Measurements from ENCODE around the gene CDHR3. TPM values are rescaled to one million over a fixed set of nuclear protein-coding genes. Genes with fewer than 3 reads are reported as not detected.

Gene CDHR3, protein sequence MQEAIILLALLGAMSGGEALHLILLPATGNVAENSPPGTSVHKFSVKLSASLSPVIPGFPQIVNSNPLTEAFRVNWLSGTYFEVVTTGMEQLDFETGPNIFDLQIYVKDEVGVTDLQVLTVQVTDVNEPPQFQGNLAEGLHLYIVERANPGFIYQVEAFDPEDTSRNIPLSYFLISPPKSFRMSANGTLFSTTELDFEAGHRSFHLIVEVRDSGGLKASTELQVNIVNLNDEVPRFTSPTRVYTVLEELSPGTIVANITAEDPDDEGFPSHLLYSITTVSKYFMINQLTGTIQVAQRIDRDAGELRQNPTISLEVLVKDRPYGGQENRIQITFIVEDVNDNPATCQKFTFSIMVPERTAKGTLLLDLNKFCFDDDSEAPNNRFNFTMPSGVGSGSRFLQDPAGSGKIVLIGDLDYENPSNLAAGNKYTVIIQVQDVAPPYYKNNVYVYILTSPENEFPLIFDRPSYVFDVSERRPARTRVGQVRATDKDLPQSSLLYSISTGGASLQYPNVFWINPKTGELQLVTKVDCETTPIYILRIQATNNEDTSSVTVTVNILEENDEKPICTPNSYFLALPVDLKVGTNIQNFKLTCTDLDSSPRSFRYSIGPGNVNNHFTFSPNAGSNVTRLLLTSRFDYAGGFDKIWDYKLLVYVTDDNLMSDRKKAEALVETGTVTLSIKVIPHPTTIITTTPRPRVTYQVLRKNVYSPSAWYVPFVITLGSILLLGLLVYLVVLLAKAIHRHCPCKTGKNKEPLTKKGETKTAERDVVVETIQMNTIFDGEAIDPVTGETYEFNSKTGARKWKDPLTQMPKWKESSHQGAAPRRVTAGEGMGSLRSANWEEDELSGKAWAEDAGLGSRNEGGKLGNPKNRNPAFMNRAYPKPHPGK
- 2.9 TPM for polyA plus RNA-seq (2013, experiment 1 of 2)
- 2.3 TPM for polyA plus RNA-seq (2013, experiment 2 of 2)

DNA sequence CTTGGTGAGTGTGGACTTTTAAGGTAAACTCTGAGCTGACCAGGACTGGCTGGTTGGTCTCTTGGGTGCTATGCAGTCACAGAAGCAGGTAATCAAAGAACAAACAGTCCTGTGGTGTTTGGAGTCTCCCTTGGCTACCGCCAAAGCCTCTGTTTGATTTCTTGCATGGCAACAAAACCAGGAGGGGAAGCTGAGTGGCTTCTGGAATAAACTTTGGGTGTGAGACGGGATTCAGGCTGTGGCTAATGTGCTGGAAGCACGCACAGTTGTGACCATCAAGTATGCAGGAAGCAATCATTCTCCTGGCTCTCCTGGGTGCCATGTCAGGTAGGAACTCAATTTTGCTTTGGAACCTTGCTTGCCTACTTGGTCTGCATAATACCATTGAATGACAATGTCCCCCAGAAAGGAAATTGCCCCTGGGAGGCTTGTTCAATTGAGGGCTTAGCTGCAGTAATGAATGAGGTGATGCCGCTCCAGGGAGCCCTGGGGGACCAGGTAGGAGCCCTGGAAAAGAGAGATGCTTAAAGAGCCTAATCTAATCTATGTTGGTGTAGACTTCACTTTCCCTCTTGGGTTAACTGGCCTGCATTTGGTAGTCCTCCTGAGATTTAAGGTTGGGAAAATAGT is at the start of gene CDHR3:
CDHR3 (plus strand) TSS at position 227 of the 630 bp plus-strand sequence; CDS start at position 282, 55 bp downstream.
- H3K9me3 ChIP-seq (ENCODE audit: control insufficient read depth, low read length): no peaks in the 10 kb centered on the region
- no peak within 1 kb of the TSS for H3K27ac ChIP-seq (ENCODE audit: low read depth, low read length, severe bottlenecking)
- no peaks in the 10 kb centered on the region for H3K4me1 ChIP-seq (ENCODE audit: control insufficient read depth, insufficient read depth, low read length, poor library complexity, severe bottlenecking)
- H3K4me3 ChIP-seq (ENCODE audit: extremely low read depth, insufficient read depth, low read length, poor library complexity, severe bottlenecking): no peak within 1 kb of the TSS
- no peaks in the 10 kb centered on the region for H3K36me3 ChIP-seq (ENCODE audit: control insufficient read depth, insufficient read depth, low read length)
- WGBS, 2 experiments (ENCODE audit: insufficient coverage in 2 of 2): 46 to 75% methylated on average over 2 to 4 of the region's 4 CpGs

DNA sequence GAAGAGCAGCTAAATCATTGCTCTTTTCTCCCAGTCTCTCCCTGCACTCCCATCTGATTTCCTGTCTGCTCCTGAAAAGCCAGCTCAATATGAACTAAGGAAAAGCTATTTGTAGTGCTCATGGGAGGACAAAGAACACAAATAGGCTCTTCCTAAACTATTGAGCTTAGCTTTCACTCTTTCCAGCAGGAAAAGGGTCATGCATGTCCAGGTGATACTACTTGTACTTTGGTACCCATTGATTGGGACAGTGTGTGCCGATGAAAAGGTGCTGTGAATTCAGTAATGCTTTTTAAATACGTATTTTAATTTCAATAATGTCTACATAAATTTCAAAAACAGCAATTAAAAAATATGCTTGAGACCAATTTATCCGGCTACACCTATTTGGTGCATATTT is 49.1 kb upstream of the CDHR3 start:
- peaks cover 6% of the 10 kb centered on the region for H3K36me3 ChIP-seq (ENCODE audit: control insufficient read depth, insufficient read depth, low read length)
- H3K4me3 ChIP-seq (ENCODE audit: extremely low read depth, insufficient read depth, low read length, poor library complexity, severe bottlenecking): no peak overlapping the region
- no peaks in the 10 kb centered on the region for H3K4me1 ChIP-seq (ENCODE audit: control insufficient read depth, insufficient read depth, low read length, poor library complexity, severe bottlenecking)
- peaks cover 5% of the 10 kb centered on the region for H3K9me3 ChIP-seq (ENCODE audit: control insufficient read depth, low read length)
- 100% methylated on average over 1 of the region's 3 CpGs; no CpG with 5 or more reads in 1 of the 2 experiments for WGBS, 2 experiments (ENCODE audit: insufficient coverage in 2 of 2)
- H3K27ac ChIP-seq (ENCODE audit: low read depth, low read length, severe bottlenecking): no peak overlapping the region

DNA sequence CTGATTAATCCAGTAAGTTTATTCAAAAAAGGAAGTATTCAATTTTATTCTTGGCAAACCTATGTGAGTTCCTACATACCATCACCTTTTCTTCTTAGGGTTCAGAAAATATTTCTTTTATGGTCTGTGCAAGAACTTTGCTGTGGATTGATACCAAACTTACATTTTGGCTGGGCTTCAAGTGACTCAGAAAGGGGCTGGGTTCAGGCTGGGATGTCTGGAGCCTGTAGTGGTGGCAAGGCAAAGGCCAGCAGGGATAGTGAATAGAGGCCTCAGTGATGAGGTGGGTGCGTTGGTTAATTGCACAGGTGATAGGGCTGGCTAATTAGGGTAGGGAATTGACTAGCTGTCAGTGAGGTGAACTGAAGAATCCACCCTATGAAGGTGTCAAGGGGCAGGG is 46.5 kb upstream of the CDHR3 start:
- Histone ChIP-seq H3K4me1 (ENCODE audit: control insufficient read depth, insufficient read depth, low read length, poor library complexity, severe bottlenecking) (no peaks in the 10 kb centered on the region), H3K36me3 (ENCODE audit: control insufficient read depth, insufficient read depth, low read length) (no peaks in the 10 kb centered on the region), H3K27ac (ENCODE audit: low read depth, low read length, severe bottlenecking) (no peak overlapping the region), H3K9me3 (ENCODE audit: control insufficient read depth, low read length) (no peaks in the 10 kb centered on the region), H3K4me3 (ENCODE audit: extremely low read depth, insufficient read depth, low read length, poor library complexity, severe bottlenecking) (no peak overlapping the region)
- 75 to 90% methylated on average over 1 of the region's 1 CpG for WGBS, 2 experiments (ENCODE audit: insufficient coverage in 2 of 2)

DNA sequence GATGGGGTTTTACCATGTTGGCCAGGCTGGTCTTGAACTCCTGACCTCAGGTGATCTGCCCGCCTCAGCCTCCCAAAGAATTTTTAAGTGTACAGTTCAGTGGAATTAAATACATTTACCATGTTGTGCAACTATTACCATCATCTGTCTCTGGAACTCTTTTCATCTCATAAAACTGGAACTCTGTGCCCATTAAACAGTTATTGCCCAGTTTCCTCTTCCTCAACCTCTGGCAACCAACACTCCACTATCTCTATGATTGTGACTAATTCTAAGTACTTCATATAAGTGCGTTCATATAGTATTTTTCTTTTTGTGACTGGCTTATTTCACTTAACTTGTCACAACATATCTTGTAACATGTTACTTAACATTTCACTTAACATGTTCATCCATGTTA is 45.4 kb upstream of the CDHR3 start:
- WGBS, 2 experiments (ENCODE audit: insufficient coverage in 2 of 2): no CpG with 5 or more reads among the region's 2 CpGs
- H3K4me3 ChIP-seq (ENCODE audit: extremely low read depth, insufficient read depth, low read length, poor library complexity, severe bottlenecking): no peak overlapping the region
- no peak overlapping the region for H3K27ac ChIP-seq (ENCODE audit: low read depth, low read length, severe bottlenecking)
- H3K36me3 ChIP-seq (ENCODE audit: control insufficient read depth, insufficient read depth, low read length): no peaks in the 10 kb centered on the region
- H3K4me1 ChIP-seq (ENCODE audit: control insufficient read depth, insufficient read depth, low read length, poor library complexity, severe bottlenecking): no peaks in the 10 kb centered on the region
- H3K9me3 ChIP-seq (ENCODE audit: control insufficient read depth, low read length): no peaks in the 10 kb centered on the region

DNA sequence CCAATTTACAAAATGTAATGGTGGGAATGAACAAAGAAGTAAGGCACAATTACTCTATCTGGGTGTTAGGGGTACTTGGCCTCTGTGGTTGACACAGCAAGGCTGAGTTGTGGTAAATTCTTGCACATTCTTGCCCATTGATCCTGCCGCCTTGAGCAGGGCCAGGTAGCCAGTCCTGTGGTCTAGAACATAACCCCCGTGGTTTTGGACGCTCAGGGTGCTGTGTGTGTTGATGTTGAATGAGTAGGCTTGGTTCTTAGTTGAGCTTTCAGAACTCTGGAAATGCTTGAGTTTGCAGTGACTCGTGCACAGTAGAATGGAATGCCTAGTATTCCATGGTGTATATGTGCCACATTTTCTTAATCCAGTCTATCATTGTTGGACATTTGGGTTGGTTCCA is 42.3 kb upstream of the CDHR3 start:
- H3K27ac ChIP-seq (ENCODE audit: low read depth, low read length, severe bottlenecking): no peak overlapping the region
- H3K4me1 ChIP-seq (ENCODE audit: control insufficient read depth, insufficient read depth, low read length, poor library complexity, severe bottlenecking): no peaks in the 10 kb centered on the region
- peaks cover 6% of the 10 kb centered on the region for H3K9me3 ChIP-seq (ENCODE audit: control insufficient read depth, low read length)
- no peaks in the 10 kb centered on the region for H3K36me3 ChIP-seq (ENCODE audit: control insufficient read depth, insufficient read depth, low read length)
- 73 to 94% methylated on average over 2 to 3 of the region's 4 CpGs for WGBS, 2 experiments (ENCODE audit: insufficient coverage in 2 of 2)
- no peak overlapping the region for H3K4me3 ChIP-seq (ENCODE audit: extremely low read depth, insufficient read depth, low read length, poor library complexity, severe bottlenecking)

DNA sequence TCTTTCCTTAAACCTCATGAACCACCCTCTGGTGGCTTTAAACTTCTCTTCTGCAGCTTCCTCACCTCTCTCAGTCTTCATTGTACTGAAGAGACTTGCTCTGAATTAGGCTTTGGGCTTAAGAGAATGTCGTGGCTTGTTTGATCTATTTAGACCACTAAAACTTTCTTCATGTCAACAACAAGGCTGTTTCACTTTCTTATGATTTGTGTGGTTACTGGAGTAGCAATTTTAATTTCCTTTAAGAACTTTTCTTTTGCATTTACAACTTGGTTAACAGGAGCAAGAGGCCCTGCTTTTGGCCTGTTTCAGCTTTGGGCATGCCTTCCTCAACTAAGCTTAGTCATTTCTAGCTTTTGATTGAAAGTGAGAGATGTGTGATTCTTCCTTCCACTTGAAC is 38.1 kb upstream of the CDHR3 start:
- no peak overlapping the region for H3K4me3 ChIP-seq (ENCODE audit: extremely low read depth, insufficient read depth, low read length, poor library complexity, severe bottlenecking)
- peaks cover 6% of the 10 kb centered on the region for H3K9me3 ChIP-seq (ENCODE audit: control insufficient read depth, low read length)
- no peak overlapping the region for H3K27ac ChIP-seq (ENCODE audit: low read depth, low read length, severe bottlenecking)
- no peaks in the 10 kb centered on the region for H3K4me1 ChIP-seq (ENCODE audit: control insufficient read depth, insufficient read depth, low read length, poor library complexity, severe bottlenecking)
- WGBS, 2 experiments (ENCODE audit: insufficient coverage in 2 of 2): no CpG with 5 or more reads among the region's 1 CpG
- H3K36me3 ChIP-seq (ENCODE audit: control insufficient read depth, insufficient read depth, low read length): no peaks in the 10 kb centered on the region

DNA sequence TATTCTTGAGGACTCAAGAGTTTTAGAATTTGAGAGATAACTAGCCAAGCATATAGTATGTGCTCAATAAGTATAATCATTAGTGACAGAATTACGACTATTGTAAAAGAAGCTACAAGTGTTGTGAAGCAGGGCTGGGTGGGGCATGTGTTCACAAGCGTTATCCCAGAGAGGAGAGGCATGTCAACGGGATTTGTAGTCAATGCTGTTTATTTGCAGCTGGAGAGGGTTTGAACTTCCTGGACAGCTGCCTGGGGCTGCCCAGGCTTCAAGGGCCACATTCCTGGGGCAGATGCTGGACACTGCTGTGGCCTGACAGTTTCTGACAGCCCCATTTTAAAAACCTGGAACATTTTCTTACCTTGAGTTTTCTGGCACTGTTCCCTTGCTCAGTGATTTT is 36.9 kb upstream of the CDHR3 start:
- H3K4me1 ChIP-seq (ENCODE audit: control insufficient read depth, insufficient read depth, low read length, poor library complexity, severe bottlenecking): no peaks in the 10 kb centered on the region

DNA sequence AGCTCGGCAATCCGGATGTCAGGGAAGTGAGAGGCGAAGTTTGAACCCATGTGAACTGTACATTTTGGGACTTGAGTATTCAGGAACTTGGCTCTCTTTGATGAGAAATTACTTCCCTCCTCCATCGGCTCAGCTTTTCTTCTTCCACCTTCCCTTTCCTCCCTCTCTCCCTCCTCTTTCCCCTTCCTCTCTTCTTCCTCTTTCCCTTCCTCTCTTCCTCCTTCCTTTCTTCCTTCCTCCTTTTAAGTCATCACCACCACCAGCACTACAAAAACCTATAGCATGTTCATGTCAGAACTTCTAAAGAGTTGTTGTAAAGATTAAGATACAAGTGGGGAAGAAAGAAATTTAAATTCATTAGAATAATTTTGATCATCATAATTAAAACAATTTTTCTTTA is 31.9 kb upstream of the CDHR3 start:
- WGBS, 2 experiments (ENCODE audit: insufficient coverage in 2 of 2): 79 to 90% methylated on average over 4 of the region's 4 CpGs
- Histone ChIP-seq H3K27ac (ENCODE audit: low read depth, low read length, severe bottlenecking) (no peak overlapping the region), H3K9me3 (ENCODE audit: control insufficient read depth, low read length) (no peaks in the 10 kb centered on the region), H3K4me3 (ENCODE audit: extremely low read depth, insufficient read depth, low read length, poor library complexity, severe bottlenecking) (no peak overlapping the region), H3K36me3 (ENCODE audit: control insufficient read depth, insufficient read depth, low read length) (no peaks in the 10 kb centered on the region), H3K4me1 (ENCODE audit: control insufficient read depth, insufficient read depth, low read length, poor library complexity, severe bottlenecking) (no peaks in the 10 kb centered on the region)

More for the DNA sequence above, 36.9 kb upstream of the CDHR3 start:
- H3K27ac ChIP-seq (ENCODE audit: low read depth, low read length, severe bottlenecking): no peak overlapping the region
- 96 to 100% methylated on average over 2 to 3 of the region's 3 CpGs for WGBS, 2 experiments (ENCODE audit: insufficient coverage in 2 of 2)
- peaks cover 6% of the 10 kb centered on the region for H3K9me3 ChIP-seq (ENCODE audit: control insufficient read depth, low read length)
- H3K4me3 ChIP-seq (ENCODE audit: extremely low read depth, insufficient read depth, low read length, poor library complexity, severe bottlenecking): no peak overlapping the region
- H3K36me3 ChIP-seq (ENCODE audit: control insufficient read depth, insufficient read depth, low read length): no peaks in the 10 kb centered on the region

DNA sequence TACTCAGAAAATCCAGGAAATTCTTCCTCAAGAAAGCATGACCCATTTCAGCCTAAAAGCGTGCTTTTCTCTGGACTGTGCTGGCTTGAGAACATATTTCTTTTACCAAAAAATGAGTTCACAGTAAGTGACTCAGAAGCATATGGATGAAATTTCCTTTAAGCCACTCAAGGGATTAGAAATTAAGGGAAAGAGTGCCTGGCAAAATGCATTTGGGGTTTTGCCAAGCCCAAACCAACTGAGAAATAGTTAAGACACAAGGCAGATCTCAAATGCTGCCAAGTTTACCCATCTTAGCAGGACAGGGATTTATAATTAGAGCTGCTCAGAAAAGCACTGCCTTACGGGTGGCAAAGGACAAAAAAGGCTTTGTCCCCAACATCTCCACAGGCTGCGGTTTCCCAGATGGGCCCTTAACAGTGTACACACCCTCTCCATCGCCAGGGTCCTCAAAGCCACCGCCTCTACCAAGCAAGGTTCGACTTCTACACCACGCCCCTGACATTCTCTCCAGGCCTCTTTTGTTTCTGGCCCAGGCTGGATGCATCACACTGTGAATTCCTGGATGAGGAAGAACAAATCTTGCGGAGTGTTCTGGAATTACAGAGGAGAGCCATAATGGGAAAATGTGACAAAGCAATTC is 30.1 kb upstream of the CDHR3 start:
- H3K4me1 ChIP-seq (ENCODE audit: control insufficient read depth, insufficient read depth, low read length, poor library complexity, severe bottlenecking): no peaks in the 10 kb centered on the region
- no peak overlapping the region for H3K4me3 ChIP-seq (ENCODE audit: extremely low read depth, insufficient read depth, low read length, poor library complexity, severe bottlenecking)
- no peaks in the 10 kb centered on the region for H3K9me3 ChIP-seq (ENCODE audit: control insufficient read depth, low read length)
- H3K36me3 ChIP-seq (ENCODE audit: control insufficient read depth, insufficient read depth, low read length): no peaks in the 10 kb centered on the region
- H3K27ac ChIP-seq (ENCODE audit: low read depth, low read length, severe bottlenecking): no peak overlapping the region
- WGBS, 2 experiments (ENCODE audit: insufficient coverage in 2 of 2): 59 to 60% methylated on average over 6 of the region's 8 CpGs

DNA sequence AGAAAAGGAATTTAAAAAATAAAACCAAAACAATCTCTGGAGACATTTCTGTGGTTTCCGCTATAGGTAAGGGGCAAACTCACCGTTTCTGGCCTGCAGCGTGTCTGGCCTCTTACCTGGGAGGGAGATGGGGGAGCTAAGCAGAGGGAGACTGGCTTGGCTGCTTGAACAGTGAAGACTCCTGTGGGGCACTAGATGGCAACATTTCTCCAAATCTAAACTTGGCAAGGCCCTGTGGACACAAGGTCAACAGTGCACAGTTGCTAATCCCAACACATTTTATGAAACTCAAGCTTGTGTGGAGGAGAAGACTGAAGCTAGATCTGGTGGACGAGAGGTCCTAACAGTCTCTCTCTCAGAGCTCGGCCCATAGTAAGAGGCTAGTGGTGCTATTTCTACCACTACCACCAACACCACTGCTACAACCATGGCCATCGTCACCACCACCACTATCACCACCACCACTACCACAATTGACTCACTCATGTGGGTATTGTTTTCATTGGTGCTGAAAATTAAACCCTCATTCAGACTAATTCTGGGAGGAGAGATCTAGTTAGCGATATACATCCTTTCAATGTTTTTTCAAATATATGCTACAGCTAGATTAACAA is 28.4 kb upstream of the CDHR3 start:
- no peaks in the 10 kb centered on the region for H3K9me3 ChIP-seq (ENCODE audit: control insufficient read depth, low read length)
- no peaks in the 10 kb centered on the region for H3K36me3 ChIP-seq (ENCODE audit: control insufficient read depth, insufficient read depth, low read length)
- 81 to 84% methylated on average over 3 to 4 of the region's 7 CpGs for WGBS, 2 experiments (ENCODE audit: insufficient coverage in 2 of 2)
- no peak overlapping the region for H3K27ac ChIP-seq (ENCODE audit: low read depth, low read length, severe bottlenecking)
- no peak overlapping the region for H3K4me3 ChIP-seq (ENCODE audit: extremely low read depth, insufficient read depth, low read length, poor library complexity, severe bottlenecking)
- H3K4me1 ChIP-seq (ENCODE audit: control insufficient read depth, insufficient read depth, low read length, poor library complexity, severe bottlenecking): no peaks in the 10 kb centered on the region

Measured in mesodermal cell (in vitro differentiated cells).